ENCODE results near the gene FOXJ1. TPM values are rescaled to one million over a fixed set of nuclear protein-coding genes. Genes with fewer than 3 reads are reported as not detected.

Gene FOXJ1
- total and polyA plus RNA-seq, 2 of the 8 experiments (the other 6 are each of a cell fraction or from before 2014, with no cell fraction given), result 4.7 to 5.4 TPM

DNA sequence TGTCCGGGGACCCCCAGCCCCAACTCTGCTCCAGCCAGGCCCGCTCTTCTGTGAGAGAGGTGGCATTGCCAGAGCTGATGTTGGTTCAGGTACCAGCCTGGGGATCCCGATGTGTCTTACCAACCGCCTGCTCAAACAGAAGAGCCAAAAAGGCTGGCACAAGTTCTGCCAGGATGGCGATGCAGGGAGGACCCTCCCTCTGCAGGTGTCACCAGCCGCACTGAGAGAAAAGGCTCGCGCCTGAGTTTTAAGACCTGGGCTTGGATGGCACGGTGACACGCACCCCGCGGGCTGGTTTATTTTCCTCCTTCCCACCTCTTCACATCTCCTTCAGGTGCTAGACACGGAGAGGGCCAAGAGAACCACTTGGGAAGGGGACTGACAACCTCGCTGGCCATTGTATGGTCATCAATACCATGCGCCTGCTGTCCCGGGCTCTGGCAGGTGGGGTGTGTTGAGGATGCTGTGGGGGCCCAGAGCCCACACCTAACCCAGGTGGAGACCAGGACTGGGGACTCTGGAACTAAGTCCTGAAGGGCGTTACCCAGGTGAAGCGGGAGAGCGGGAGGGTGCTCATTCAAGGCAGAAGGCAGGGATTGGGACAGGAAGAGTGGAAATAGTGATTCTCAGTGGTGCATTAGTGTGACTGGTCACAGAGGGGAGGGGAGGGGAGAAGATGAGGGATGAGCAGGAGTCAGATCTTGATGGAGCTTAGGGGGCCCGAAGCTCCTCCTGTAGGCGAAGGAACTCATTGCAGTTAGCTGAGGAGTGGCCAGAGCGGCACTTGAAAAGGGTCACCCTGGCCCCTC is 16.3 kb downstream of the FOXJ1 start:
- Histone ChIP-seq H2AFZ (ENCODE audit: low read length) (no peak overlapping the region), H4K8ac (ENCODE audit: extremely low read depth, insufficient read depth, low read length) (no peak overlapping the region), H3K9ac (replicated peaks in 1 of 4; ENCODE audit: extremely low read depth in 1 of 4, low read depth in 3 of 4, low read length in 3 of 4) (no peak overlapping the region), H3K4me1 (replicated peaks in 1 of 4; ENCODE audit: control insufficient read depth in 3 of 4, insufficient read depth in 4 of 4, low read length in 3 of 4) (peaks cover 7 to 26% (median 15%) of the 10 kb centered on the region in 4 experiments), H4K20me1 (replicated peaks in 1 of 2; ENCODE audit: control insufficient read depth in 1 of 2, insufficient read depth in 2 of 2, low read length in 2 of 2) (no peaks in the 10 kb centered on the region), H3K36me3 (ENCODE audit: control insufficient read depth in 2 of 4, insufficient read depth in 4 of 4, low read length in 3 of 4) (no peaks in the 10 kb centered on the region), H3K23ac (ENCODE audit: insufficient read length) (no peak overlapping the region), H2BK15ac (ENCODE audit: low read length) (peak overlapping the region; percentile 29; the same call in 1 of the 2 replicates), H3K14ac (ENCODE audit: insufficient read length) (no peak overlapping the region), H2BK5ac (ENCODE audit: low read depth, low read length) (no peak overlapping the region), H3K18ac (ENCODE audit: extremely low read depth, low read length) (peak overlapping the region; percentile 36), H3K27me3 (replicated peaks in 1 of 4; ENCODE audit: control insufficient read depth in 3 of 4, extremely low read depth in 1 of 4, insufficient read depth in 3 of 4, low read length in 3 of 4) (peaks cover 0 to 13% (median 7%) of the 10 kb centered on the region in 4 experiments; a peak in 4 of 7 replicates), H2BK20ac (ENCODE audit: low read length) (0 out of 2 replicates have a peak overlapping the region, but pooled peaks have one; percentile 72), H3K9me3 (ENCODE audit: insufficient read depth in 2 of 2, low read depth in 1 of 2, low read length in 1 of 2) (no peaks in the 10 kb centered on the region), H2BK120ac (replicated peaks; ENCODE audit: low read depth, low read length) (no peak overlapping the region), H3K27ac (ENCODE audit: low read depth, low read length) (no peak overlapping the region), H3K23me2 (ENCODE audit: low read depth, low read length) (peaks cover 2% of the 10 kb centered on the region; the same call in 1 of the 2 replicates), H3K4me3 (ENCODE audit: extremely low read depth in 1 of 4, insufficient read depth in 2 of 4, low read depth in 3 of 4, low read length in 4 of 4) (no peak overlapping the region), H2AK5ac (ENCODE audit: low read depth, low read length) (peak overlapping the region; percentile 72; the same call in 1 of the 2 replicates), H3K4ac (replicated peaks; ENCODE audit: insufficient read length, low read depth, low read length) (no peak overlapping the region), H3K4me2 (ENCODE audit: insufficient read depth in 1 of 2, low read depth in 2 of 2, low read length in 2 of 2) (no peak overlapping the region), H4K5ac (ENCODE audit: insufficient read length, low read depth, low read length) (no peak overlapping the region), H4K91ac (replicated peaks; ENCODE audit: insufficient read length, low read length) (peak overlapping the region; percentile 36), H3K56ac (replicated peaks; ENCODE audit: insufficient read length, low read depth, low read length) (no peak overlapping the region), H3K79me1 (ENCODE audit: low read depth, low read length) (no peaks in the 10 kb centered on the region), H2BK12ac (ENCODE audit: low read depth, low read length) (peak overlapping the region; percentile 68; the same call in 1 of the 2 replicates), H3K79me2 (ENCODE audit: control insufficient read depth in 1 of 2, insufficient read depth in 2 of 2, low read length in 2 of 2) (no peaks in the 10 kb centered on the region)
- DNase-seq (ENCODE audit: low read depth in 1 of 2, low spot score in 2 of 2) (peak in 1 of 2 experiments; percentile 75), FAIRE-seq (peak; percentile 32)
- TF ChIP-seq EZH2 (IDR thresholded peaks at IDR 0.05; ENCODE audit: low read depth, low read length, severe bottlenecking) (no peak), CTCF (IDR thresholded peaks at IDR 0.05; ENCODE audit: control extremely low read depth in 1 of 3, insufficient read depth in 1 of 3, low read depth in 1 of 3, low read length in 3 of 3) (peak; percentile 59 to 84 (median 78)), RAD21 (IDR thresholded peaks at IDR 0.05 in 1 of 2, conservative IDR thresholded peaks at IDR 0.05 in 1 of 2; ENCODE audit: low read depth in 2 of 2, low read length in 2 of 2) (peak; percentile 38 to 51)
- ChIA-PET POLR2A (ENCODE audit: partially characterized antibody) (interaction anchor here (0.5 to 5.4 kb wide), 6 partner anchors 10 to 145 kb away, joined by 3 to 70 read pairs (median 6); no protein-coding TSS in a partner anchor), CTCF (ENCODE audit: partially characterized antibody) (interaction anchor here (0.6 to 41.5 kb wide), 31 partner anchors 9 to 272 kb away, joined by 3 to 778 read pairs (median 5); partner anchors contain the start of genes FOXJ1, UBALD2 and ZACN)
- 84% methylated on average over 22 of the region's 22 CpGs; no CpG with 5 or more reads in 1 of the 2 experiments for WGBS, 2 experiments (ENCODE audit: extremely low coverage in 1 of 2, insufficient coverage in 1 of 2, insufficient read length in 1 of 2, insufficient replicate concordance in 2 of 2, low coverage in 1 of 2, low lambda C conversion rate in 2 of 2, missing lambda C conversion rate in 1 of 2)

All from H1 (cell line).